WERI-Rb-1 (cell line): Measurements from ENCODE around the gene MLPH.

Source experiments
- DNase-seq: peaks from one replicate; pipeline ENCODE4 v3.0.0-alpha.2; 2020
- H3K27ac ChIP-seq: fragments of 250-450 bp; sonication (Bioruptor Pico); 2 replicates; pipeline ENCODE4 v1.5.1; 2020; ENCODE audit warnings: mild to moderate bottlenecking, moderate library complexity
- H3K27me3 ChIP-seq: fragments of 250-450 bp; sonication (Bioruptor Pico); 2 replicates; pipeline ENCODE4 v1.5.1; 2021; ENCODE audit warnings: mild to moderate bottlenecking, low read depth, moderate library complexity; ENCODE audit not compliant: insufficient read depth, severe bottlenecking
- H3K36me3 ChIP-seq: fragments of 250-450 bp; sonication (Bioruptor Pico); 2 replicates; pipeline ENCODE4 v1.5.1; 2020; ENCODE audit warnings: mild to moderate bottlenecking, moderate library complexity
- H3K4me3 ChIP-seq: 2 replicates; pipeline ENCODE4 v1.5.1; 2011; ENCODE audit warnings: low read depth, mild to moderate bottlenecking, control low read depth, low read length
- H3K9me3 ChIP-seq: fragments of 250-450 bp; sonication (Bioruptor Pico); 2 replicates; pipeline ENCODE4 v1.5.1; 2021; ENCODE audit warnings: mild to moderate bottlenecking, moderate library complexity; ENCODE audit not compliant: severe bottlenecking
- CTCF ChIP-seq: IDR thresholded peaks from 2 replicates; pipeline ENCODE4 v1.5.1; 2011; ENCODE audit warnings: low read depth, mild to moderate bottlenecking, control low read depth, inconsistent platforms, low read length

The MLPH gene

GRCh38 chr2:237572021-237572741, 85.1 kb downstream of the MLPH start:
- Histone ChIP-seq H3K27ac (no peak overlapping the region), H3K36me3 (no peaks in the 10 kb centered on the region), H3K4me3 (peak overlapping the region; percentile 34), H3K9me3 (no peaks in the 10 kb centered on the region), H3K27me3 (peaks cover 37% of the 10 kb centered on the region)
- DNase-seq = peak; percentile 90
- TF ChIP-seq CTCF = peak; percentile 96

- Histone ChIP-seq H3K36me3 (no peaks in the 10 kb centered on the region), H3K27me3 (peaks cover 32% of the 10 kb centered on the region), H3K4me3 (no peak overlapping the region), H3K9me3 (no peaks in the 10 kb centered on the region), H3K27ac (no peak overlapping the region)
- DNase-seq = no peak
- no peak for TF ChIP-seq CTCF
These were observed 85.7 kb downstream of the MLPH start for GRCh38 chr2:237572742-237573101.

GRCh38 chr2:237573721-237574415, 86.8 kb downstream of the MLPH start:
- no peak for DNase-seq
- Histone ChIP-seq H3K9me3 (no peaks in the 10 kb centered on the region), H3K4me3 (no peak overlapping the region), H3K36me3 (no peaks in the 10 kb centered on the region), H3K27ac (no peak overlapping the region), H3K27me3 (peaks cover 23% of the 10 kb centered on the region)
- TF ChIP-seq CTCF = no peak

- DNase-seq = no peak
- Histone ChIP-seq H3K36me3 (no peaks in the 10 kb centered on the region), H3K27me3 (peaks cover 21% of the 10 kb centered on the region), H3K9me3 (no peaks in the 10 kb centered on the region), H3K4me3 (no peak overlapping the region), H3K27ac (no peak overlapping the region)
- no peak for TF ChIP-seq CTCF
These were observed 87.4 kb downstream of the MLPH start for GRCh38 chr2:237574467-237574866.

- Histone ChIP-seq H3K36me3 (no peaks in the 10 kb centered on the region), H3K9me3 (no peaks in the 10 kb centered on the region), H3K27ac (no peak overlapping the region), H3K4me3 (no peak overlapping the region), H3K27me3 (peaks cover 18% of the 10 kb centered on the region)
- no peak for TF ChIP-seq CTCF
- no peak for DNase-seq
These were observed 88.1 kb downstream of the MLPH start for GRCh38 chr2:237574894-237575868.
